K562 treated with DMSO at 1 percent for 4 hours (cell line): Measurements from ENCODE around the gene RABL3. TPM values are rescaled to one million over a fixed set of nuclear protein-coding genes. Genes with fewer than 3 reads are reported as not detected.

Experiments used
- total RNA-seq: library from RNA; unstranded; fragments of 300-600 nt; gene quantifications from 2 replicates; pipeline ENCODE4 v1.2.3, GENCODE V29; 2022; ENCODE audit not compliant: insufficient read depth

Gene RABL3
- total RNA-seq, result 4.6 and 5.0 TPM in 2 replicates

DNA sequence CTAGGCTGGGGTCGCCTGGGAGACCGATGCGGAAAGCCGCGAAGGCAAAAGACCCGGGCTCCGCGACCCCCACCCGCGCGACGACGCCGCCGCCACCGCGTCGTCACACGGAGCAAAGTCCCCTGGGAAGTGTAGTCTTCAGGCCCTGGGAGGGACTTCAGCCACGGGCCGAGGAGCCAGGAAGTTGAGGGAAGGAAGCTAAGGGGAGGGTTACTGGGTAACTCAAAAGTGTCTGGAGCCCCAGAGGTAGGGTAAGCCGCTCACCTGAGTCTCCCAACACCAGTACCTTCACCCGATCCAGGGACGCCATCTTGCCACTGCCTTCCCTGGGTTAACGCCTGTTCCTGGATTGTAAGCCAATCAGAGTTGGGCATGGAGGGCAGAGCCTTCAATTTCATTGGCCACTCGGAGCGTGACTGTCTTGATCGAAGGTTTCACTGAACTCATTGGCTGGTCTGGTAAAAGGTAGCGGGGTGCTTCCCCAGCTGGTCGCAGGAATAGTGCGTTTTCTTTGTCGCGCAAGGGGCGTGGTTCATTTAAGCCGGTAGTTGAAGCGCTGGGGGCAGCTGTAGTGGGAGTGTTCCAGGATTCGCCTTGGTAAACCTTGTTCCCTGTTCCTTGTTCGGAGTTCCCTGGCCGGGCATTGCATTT, at the start of gene RABL3, which contains the start of gene GTF2E1:
Gene RABL3, minus strand, starts transcription at position 319 of the 651 bp plus-strand sequence. Its CDS starts 9 bp downstream, at position 310.
Gene GTF2E1, plus strand, starts transcription at position 547 of the 651 bp plus-strand sequence. CDS start 7,809 bp downstream, outside the sequence.

GRCh38 chr3:120682095-120682681, 60.1 kb downstream of the RABL3 start, which contains the start of gene HGD:
HGD (minus strand) TSS chr3:120682239; CDS start chr3:120682111, 128 bp downstream.

Other genes with a start within 250 kb of the RABL3 start
- 198 and 210 TPM in 2 replicates for gene NDUFB4, start 146.2 kb downstream of the RABL3 start, total RNA-seq
- gene HGD, start 60.3 kb downstream of the RABL3 start, total RNA-seq, result not detected in 2 replicates
- gene GTF2E1, start 228 bp upstream of the RABL3 start, total RNA-seq, result 6.4 and 13.4 TPM in 2 replicates
- 0.13 TPM in 1 of 2 replicates, not detected in the other for gene STXBP5L, start 165.7 kb upstream of the RABL3 start, total RNA-seq